ENCODE measurements around the gene MED13L.

DNA sequence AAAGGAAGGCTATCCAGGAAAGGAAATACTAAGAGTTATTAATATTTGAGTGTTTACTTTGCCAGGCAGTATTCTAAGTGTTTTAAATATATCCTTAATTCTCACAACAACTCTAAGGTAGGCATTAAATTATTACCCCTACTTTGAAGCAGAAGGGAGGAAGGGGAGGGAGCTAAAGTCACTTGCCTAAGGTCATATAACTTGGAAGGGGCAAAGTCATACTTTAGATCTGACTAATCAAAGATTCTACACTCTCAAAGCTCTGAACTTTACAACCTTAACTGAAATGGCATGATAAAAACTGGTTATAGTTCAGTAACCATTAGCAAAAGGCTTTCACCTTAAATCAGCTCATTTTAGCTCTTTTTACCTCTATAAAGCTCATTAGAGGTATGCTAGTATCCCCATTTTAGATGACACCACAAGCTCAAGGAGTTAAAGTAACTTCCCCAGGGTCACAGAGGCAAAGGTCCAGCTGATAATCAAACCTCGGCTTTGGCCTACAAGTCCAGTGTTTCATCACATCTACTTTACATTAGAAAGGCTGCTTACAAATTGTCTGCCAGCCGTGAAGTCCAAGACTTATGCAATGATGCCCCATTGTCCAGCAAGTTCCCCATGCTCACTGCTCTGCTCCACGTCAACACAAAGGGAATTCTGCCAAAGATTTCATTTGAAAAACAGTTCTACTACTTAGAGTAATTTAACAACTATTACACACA lies 223.9 kb downstream of the MED13L start:
- no peak for TF ChIP-seq EZH2 (IDR thresholded peaks at IDR 0.05; ENCODE audit: low read length, missing control alignments)
- TF ChIP-seq, protein P1, sequence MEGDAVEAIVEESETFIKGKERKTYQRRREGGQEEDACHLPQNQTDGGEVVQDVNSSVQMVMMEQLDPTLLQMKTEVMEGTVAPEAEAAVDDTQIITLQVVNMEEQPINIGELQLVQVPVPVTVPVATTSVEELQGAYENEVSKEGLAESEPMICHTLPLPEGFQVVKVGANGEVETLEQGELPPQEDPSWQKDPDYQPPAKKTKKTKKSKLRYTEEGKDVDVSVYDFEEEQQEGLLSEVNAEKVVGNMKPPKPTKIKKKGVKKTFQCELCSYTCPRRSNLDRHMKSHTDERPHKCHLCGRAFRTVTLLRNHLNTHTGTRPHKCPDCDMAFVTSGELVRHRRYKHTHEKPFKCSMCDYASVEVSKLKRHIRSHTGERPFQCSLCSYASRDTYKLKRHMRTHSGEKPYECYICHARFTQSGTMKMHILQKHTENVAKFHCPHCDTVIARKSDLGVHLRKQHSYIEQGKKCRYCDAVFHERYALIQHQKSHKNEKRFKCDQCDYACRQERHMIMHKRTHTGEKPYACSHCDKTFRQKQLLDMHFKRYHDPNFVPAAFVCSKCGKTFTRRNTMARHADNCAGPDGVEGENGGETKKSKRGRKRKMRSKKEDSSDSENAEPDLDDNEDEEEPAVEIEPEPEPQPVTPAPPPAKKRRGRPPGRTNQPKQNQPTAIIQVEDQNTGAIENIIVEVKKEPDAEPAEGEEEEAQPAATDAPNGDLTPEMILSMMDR (conservative IDR thresholded peaks at IDR 0.05 in 1 of 2, IDR thresholded peaks at IDR 0.05 in 1 of 2; ENCODE audit: low read depth in 1 of 2, low read length in 2 of 2): no peak
